GM12878 (cell line): Measurements from ENCODE around the gene COPE. TPM values are rescaled to one million over a fixed set of nuclear protein-coding genes. Genes with fewer than 3 reads are reported as not detected.

Source experiments
- ATAC-seq: fragments of 200-7000 bp; cut with Tn5 transposase; 3 replicates; pipeline ENCODE4 v1.9.1; 2020; ENCODE audit warnings: mild to moderate bottlenecking, moderate library complexity
- BruUV-seq: library from RNA; stranded (reverse); fragments of 400-500 nt; replicated peaks from 2 replicates; lab custom pipeline; 2021; lab: Mats Ljungman, UMichigan
- CTCF ChIA-PET: fragments of 300-600 bp; sonication (Branson Sonifier 250); formaldehyde crosslinking; extraction: SDS; loops from one replicate; lab custom pipeline; 2021; ENCODE audit warnings: inconsistent platforms; lab: Yijun Ruan, JAX
- POLR2A ChIA-PET: fragments of 350-600 bp; formaldehyde crosslinking; extraction: SDS; loops from one replicate; lab custom pipeline; 2021; ENCODE audit warnings: inconsistent platforms; lab: Charles Lee
- RAD21 ChIA-PET: fragments of 300-600 bp; sonication (Branson Sonifier 250); formaldehyde crosslinking; loops from one replicate; lab custom pipeline; 2023; ENCODE audit warnings: antibody characterized with exemption; ENCODE audit not compliant: unreplicated experiment; lab: Charles Lee
- SMC1A ChIA-PET: fragments of 300-600 bp; sonication (Branson Sonifier 250); formaldehyde crosslinking; loops from one replicate; lab custom pipeline; 2023; ENCODE audit not compliant: unreplicated experiment, uncharacterized antibody; lab: Charles Lee
- DNase-seq: peaks from one replicate; pipeline ENCODE4 v3.0.0-alpha.2; 2011; ENCODE audit warnings: low read depth, low spot score
- FAIRE-seq: peaks from 3 replicates; lab custom pipeline; 2011; peaks lifted over from hg19 to GRCh38; lab: Jason Lieb, UNC
- H2AFZ ChIP-seq: 2 replicates; pipeline ENCODE4 v1.6.0; 2011; ENCODE audit warnings: low read depth, low read length, control low read depth; ENCODE audit not compliant: control insufficient read depth
- H3K27ac ChIP-seq: 2 replicates; pipeline ENCODE4 v1.5.1; 2011; ENCODE audit warnings: control low read depth; ENCODE audit not compliant: control insufficient read depth, insufficient read depth
- H3K27me3 ChIP-seq, 2 experiments: replicated peaks in 1 of 2; 2 replicates each; pipeline versions ENCODE4 v1.6.0 to v1.6.1; 2011; ENCODE audit warnings: low read length in 1 of 2; ENCODE audit not compliant: control insufficient read depth in 2 of 2, insufficient read depth in 2 of 2
- H3K36me3 ChIP-seq, 2 experiments: 2 replicates each; pipeline ENCODE4 v1.5.1; 2011; ENCODE audit warnings: low read length in 1 of 2; ENCODE audit not compliant: control insufficient read depth in 2 of 2, insufficient read depth in 2 of 2
- H3K4me1 ChIP-seq: 2 replicates; pipeline ENCODE4 v1.6.1; 2011; ENCODE audit warnings: mild to moderate bottlenecking, low read length, moderate library complexity, mixed read lengths; ENCODE audit not compliant: control insufficient read depth, insufficient read depth
- H3K4me2 ChIP-seq: 2 replicates; pipeline ENCODE4 v1.6.0; 2011; ENCODE audit warnings: control low read depth; ENCODE audit not compliant: control insufficient read depth, insufficient read depth
- H3K4me3 ChIP-seq: fragments of 200-600 bp; sonication (generic); 2 replicates; pipeline ENCODE4 v1.5.1; 2016
- H3K79me2 ChIP-seq: 2 replicates; pipeline ENCODE4 v1.6.0; 2011; ENCODE audit warnings: low read length; ENCODE audit not compliant: control insufficient read depth, insufficient read depth
- H3K9ac ChIP-seq: 2 replicates; pipeline ENCODE4 v1.8.0; 2011; ENCODE audit warnings: low read length, control low read depth, mixed read lengths; ENCODE audit not compliant: control insufficient read depth, insufficient read depth
- H3K9me3 ChIP-seq: replicated peaks from 3 replicates; pipeline ENCODE4 v1.5.1; 2011; ENCODE audit warnings: mild to moderate bottlenecking, low read length; ENCODE audit not compliant: control insufficient read depth, insufficient read depth
- H4K20me1 ChIP-seq: 2 replicates; pipeline ENCODE4 v1.6.0; 2011; ENCODE audit not compliant: control insufficient read depth, insufficient read depth
- CEBPB ChIP-seq, 2 experiments: fragments of 150-350 bp in 1 of 2; IDR thresholded peaks; 2 replicates each; pipeline ENCODE4 v1.6.1; 2012 to 2014; ENCODE audit warnings: low read depth in 2 of 2, low read length in 2 of 2, borderline replicate concordance in 1 of 2, inconsistent platforms in 1 of 2
- CREB1 ChIP-seq: IDR thresholded peaks from 2 replicates; pipeline ENCODE4 v1.6.1; 2012; ENCODE audit warnings: low read depth, mild to moderate bottlenecking, inconsistent platforms
- HCFC1 ChIP-seq: fragments of 150-350 bp; IDR thresholded peaks from 2 replicates; pipeline ENCODE4 v1.6.1; 2014; ENCODE audit warnings: low read length
- MAX ChIP-seq: IDR thresholded peaks from 2 replicates; pipeline ENCODE4 v1.6.1; 2012; ENCODE audit warnings: low read depth, low read length, improper control_type of control experiment
- NRF1 ChIP-seq: conservative IDR thresholded peaks from 2 replicates; pipeline ENCODE4 v1.6.1; 2011; ENCODE audit warnings: mild to moderate bottlenecking, low read depth, low read length, improper control_type of control experiment
- PML ChIP-seq: IDR thresholded peaks from 2 replicates; pipeline ENCODE4 v1.6.1; 2012; ENCODE audit warnings: low read length, inconsistent platforms
- POLR2A ChIP-seq: IDR thresholded peaks from 2 replicates; pipeline ENCODE4 v1.6.1; 2011; ENCODE audit warnings: low read depth, mild to moderate bottlenecking, low read length
- POLR2AphosphoS2 ChIP-seq: IDR thresholded peaks from 2 replicates; pipeline ENCODE4 v1.6.1; 2011; ENCODE audit warnings: low read depth, mild to moderate bottlenecking, low read length, improper control_type of control experiment, moderate library complexity
- POU2F2 ChIP-seq: IDR thresholded peaks from 3 replicates; pipeline ENCODE4 v1.6.1; 2011; ENCODE audit warnings: low read depth, mild to moderate bottlenecking, low read length, borderline replicate concordance
- RELA ChIP-seq: fragments of 450-650 bp; IDR thresholded peaks from 2 replicates; pipeline ENCODE4 v1.8.0; 2014; ENCODE audit warnings: borderline replicate concordance; ENCODE audit not compliant: partially characterized antibody
- TCF7 ChIP-seq: IDR thresholded peaks from 2 replicates; pipeline ENCODE4 v1.6.1; 2014; ENCODE audit warnings: antibody characterized with exemption, borderline replicate concordance
- ZNF207 ChIP-seq: fragments of 450-650 bp; IDR thresholded peaks from 2 replicates; pipeline ENCODE4 v1.6.1; 2014; ENCODE audit warnings: antibody characterized with exemption, mild to moderate bottlenecking, borderline replicate concordance
- WGBS: methylation state at CpG from one replicate; pipeline ENCODE4 v1.1.6; 2016; ENCODE audit warnings: low lambda C conversion rate; ENCODE audit not compliant: insufficient replicate concordance, insufficient coverage; ENCODE audit errors: missing lambda C conversion rate; 5-methylcytosine and 5-hydroxymethylcytosine counted together
- in situ Hi-C: fragments of 300-500 bp; cut with MboI; formaldehyde crosslinking; loops from 9 replicates; pipeline ENCODE4 v1.14.3; 2018; ENCODE audit warnings: mixed read lengths
- intact Hi-C: fragments of 100-400 bp; cut with micrococcal nuclease; formaldehyde crosslinking; loops from one replicate; pipeline ENCODE4 v1.14.2; 2022; ENCODE audit not compliant: unreplicated experiment
- polyA plus RNA-seq, 11 experiments: library from polyadenylated mRNA; depleted of rRNA in 4 of 11; unstranded in 6 of 11; stranded (reverse) in 5 of 11; fragments of >200 nt; fragmentation: Nextera tagmentation in 4 of 11; fragmentation: Illumina TruSeq in 1 of 11; extraction: Ambion mirVana in 4 of 11; extraction: Trizol in 1 of 11; gene quantifications; 1 replicate in 1 of 11; 2 replicates in 10 of 11; pipeline versions ENCODE4 v1.2.1 to v1.2.3, GENCODE V29; 2011 to 2016; ENCODE audit warnings: inconsistent platforms in 2 of 11, missing spikeins in 2 of 11, low read depth in 1 of 11
- total RNA-seq, 4 experiments: library from RNA; depleted of rRNA in 3 of 4; stranded (reverse); fragments of >200 nt in 3 of 4; fragmentation: Illumina TruSeq in 1 of 4; extraction: Trizol in 1 of 4; gene quantifications; 2 replicates each; pipeline versions ENCODE4 v1.2.1 to v1.2.3, GENCODE V29; 2013 to 2021
- TF ChIP-seq, protein P1 (sequence below): IDR thresholded peaks from 2 replicates; pipeline ENCODE4 v1.6.1; 2012; ENCODE audit warnings: low read depth, low read length, improper control_type of control experiment

The COPE gene
- total and polyA plus RNA-seq, 10 of the 15 experiments (the other 5 are each of a cell fraction or from before 2014, with no cell fraction given) = 3.5 to 464 (median 222) TPM

GRCh38 chr19:18912933-18913332, 6.3 kb downstream of the COPE start:
- H3K9ac ChIP-seq = no peak overlapping the region
- 98% methylated on average over 14 of the region's 14 CpGs for WGBS
- H3K27ac ChIP-seq = no peak overlapping the region
- intact Hi-C loops (no loop called here), in situ Hi-C loops (no loop called here)
- no TSS peak for BruUV-seq
- peaks cover 3% of the 10 kb centered on the region; the same call in 1 of the 2 replicates for H4K20me1 ChIP-seq
- ChIA-PET CTCF (no interaction called here), SMC1A (no interaction called here), POLR2A (no interaction called here), RAD21 (no interaction called here)
- H3K79me2 ChIP-seq = peaks cover 25% of the 10 kb centered on the region
- ATAC-seq (no peak), FAIRE-seq (no peak), DNase-seq (no peak)
- no peak for TF ChIP-seq PML
- TF ChIP-seq NRF1 = no peak
- TF ChIP-seq MAX = no peak
- TF ChIP-seq ZNF207 = no peak
- TF ChIP-seq TCF7 = no peak
- TF ChIP-seq HCFC1 = no peak
- no peak for TF ChIP-seq POU2F2
- no peaks in the 10 kb centered on the region; the same call in 2 of the 3 replicates for H3K9me3 ChIP-seq
- H3K4me3 ChIP-seq = no peak overlapping the region
- H3K4me1 ChIP-seq = no peaks in the 10 kb centered on the region; the same call in 1 of the 2 replicates
- H3K27me3 ChIP-seq = no peaks in the 10 kb centered on the region
- no peak overlapping the region for H2AFZ ChIP-seq
- H3K36me3 ChIP-seq = peaks cover 11 to 12% of the 10 kb centered on the region in 2 experiments
- H3K4me2 ChIP-seq = no peak overlapping the region

DNA sequence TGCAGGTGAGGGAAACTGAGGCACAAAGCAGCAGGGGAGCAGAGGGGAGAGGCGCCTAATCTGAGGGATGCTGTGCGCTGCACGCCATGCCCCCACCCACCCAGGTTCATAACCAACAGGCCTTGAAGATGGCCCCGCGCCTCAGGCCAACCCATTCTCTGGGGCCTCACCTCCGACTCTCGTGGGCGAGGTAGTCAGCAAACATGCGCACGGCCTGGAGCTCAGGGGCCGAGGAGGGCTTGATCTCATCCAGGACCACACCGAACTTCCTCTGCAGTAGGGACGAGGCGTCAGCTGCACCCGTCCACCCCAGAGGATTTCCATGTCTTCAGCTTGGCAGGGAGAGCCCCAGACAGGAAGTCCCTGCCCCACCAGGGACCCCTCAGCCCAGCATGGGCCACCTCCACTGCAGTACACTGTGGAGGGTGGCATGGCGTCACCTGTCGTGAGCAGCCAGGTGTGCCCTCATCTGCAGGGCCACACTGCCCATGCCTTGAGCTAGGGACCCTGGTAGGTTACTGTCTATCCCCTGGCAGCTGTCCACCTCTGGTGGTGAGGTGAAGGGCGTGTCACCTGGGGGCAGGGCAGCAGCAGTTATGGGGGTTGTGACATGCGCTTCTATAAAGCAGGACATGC, 8.3 kb downstream of the COPE start:
- Histone ChIP-seq H3K27ac (no peak overlapping the region), H3K4me2 (no peak overlapping the region), H3K4me1 (no peaks in the 10 kb centered on the region), H3K9me3 (no peaks in the 10 kb centered on the region; the same call in 2 of the 3 replicates), H3K36me3 (peaks cover 12 to 14% of the 10 kb centered on the region in 2 experiments), H3K79me2 (peaks cover 15% of the 10 kb centered on the region), H3K4me3 (no peak overlapping the region), H3K27me3 (no peaks in the 10 kb centered on the region), H2AFZ (no peak overlapping the region), H4K20me1 (peaks cover 3% of the 10 kb centered on the region; the same call in 1 of the 2 replicates), H3K9ac (no peak overlapping the region)
- TF ChIP-seq CEBPB (IDR thresholded peaks at IDR 0.05; ENCODE audit: borderline replicate concordance in 1 of 2, low read depth in 2 of 2, low read length in 2 of 2) (no peak), RELA (no peak), CREB1 (no peak), POLR2AphosphoS2 (no peak), POLR2A (peak; percentile 49; the same call in 1 of the 2 replicates)
- TF ChIP-seq, protein P1, sequence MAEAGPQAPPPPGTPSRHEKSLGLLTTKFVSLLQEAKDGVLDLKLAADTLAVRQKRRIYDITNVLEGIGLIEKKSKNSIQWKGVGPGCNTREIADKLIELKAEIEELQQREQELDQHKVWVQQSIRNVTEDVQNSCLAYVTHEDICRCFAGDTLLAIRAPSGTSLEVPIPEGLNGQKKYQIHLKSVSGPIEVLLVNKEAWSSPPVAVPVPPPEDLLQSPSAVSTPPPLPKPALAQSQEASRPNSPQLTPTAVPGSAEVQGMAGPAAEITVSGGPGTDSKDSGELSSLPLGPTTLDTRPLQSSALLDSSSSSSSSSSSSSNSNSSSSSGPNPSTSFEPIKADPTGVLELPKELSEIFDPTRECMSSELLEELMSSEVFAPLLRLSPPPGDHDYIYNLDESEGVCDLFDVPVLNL = no peak
- ChIA-PET RAD21 (no interaction called here), CTCF (no interaction called here), POLR2A (no interaction called here), SMC1A (no interaction called here)
- intact Hi-C loops = no loop called here
- DNase-seq (no peak), ATAC-seq (no peak), FAIRE-seq (no peak)
- no TSS peak for BruUV-seq
- in situ Hi-C loops = no loop called here
- WGBS = 99% methylated on average over 19 of the region's 19 CpGs
